GM12878 (cell line): ENCODE results near the gene CKAP5. TPM values are rescaled to one million over a fixed set of nuclear protein-coding genes. Genes with fewer than 3 reads are reported as not detected.

ENCODE experiments used
- ATAC-seq: fragments of 200-7000 bp; cut with Tn5 transposase; 3 replicates; pipeline ENCODE4 v1.9.1; 2020; ENCODE audit warnings: mild to moderate bottlenecking, moderate library complexity
- BruUV-seq: library from RNA; stranded (reverse); fragments of 400-500 nt; replicated peaks from 2 replicates; lab custom pipeline; 2021; lab: Mats Ljungman, UMichigan
- CTCF ChIA-PET: fragments of 300-600 bp; sonication (Branson Sonifier 250); formaldehyde crosslinking; extraction: SDS; loops from one replicate; lab custom pipeline; 2021; ENCODE audit warnings: inconsistent platforms; lab: Yijun Ruan, JAX
- POLR2A ChIA-PET: fragments of 350-600 bp; formaldehyde crosslinking; extraction: SDS; loops from one replicate; lab custom pipeline; 2021; ENCODE audit warnings: inconsistent platforms; lab: Charles Lee
- RAD21 ChIA-PET: fragments of 300-600 bp; sonication (Branson Sonifier 250); formaldehyde crosslinking; loops from one replicate; lab custom pipeline; 2023; ENCODE audit warnings: antibody characterized with exemption; ENCODE audit not compliant: unreplicated experiment; lab: Charles Lee
- SMC1A ChIA-PET: fragments of 300-600 bp; sonication (Branson Sonifier 250); formaldehyde crosslinking; loops from one replicate; lab custom pipeline; 2023; ENCODE audit not compliant: unreplicated experiment, uncharacterized antibody; lab: Charles Lee
- DNase-seq: peaks from one replicate; pipeline ENCODE4 v3.0.0-alpha.2; 2011; ENCODE audit warnings: low read depth, low spot score
- FAIRE-seq: peaks from 3 replicates; lab custom pipeline; 2011; peaks lifted over from hg19 to GRCh38; lab: Jason Lieb, UNC
- H2AFZ ChIP-seq: 2 replicates; pipeline ENCODE4 v1.6.0; 2011; ENCODE audit warnings: low read depth, low read length, control low read depth; ENCODE audit not compliant: control insufficient read depth
- H3K27ac ChIP-seq: 2 replicates; pipeline ENCODE4 v1.5.1; 2011; ENCODE audit warnings: control low read depth; ENCODE audit not compliant: control insufficient read depth, insufficient read depth
- H3K27me3 ChIP-seq, 2 experiments: replicated peaks in 1 of 2; 2 replicates each; pipeline versions ENCODE4 v1.6.0 to v1.6.1; 2011; ENCODE audit warnings: low read length in 1 of 2; ENCODE audit not compliant: control insufficient read depth in 2 of 2, insufficient read depth in 2 of 2
- H3K36me3 ChIP-seq, 2 experiments: 2 replicates each; pipeline ENCODE4 v1.5.1; 2011; ENCODE audit warnings: low read length in 1 of 2; ENCODE audit not compliant: control insufficient read depth in 2 of 2, insufficient read depth in 2 of 2
- H3K4me1 ChIP-seq: 2 replicates; pipeline ENCODE4 v1.6.1; 2011; ENCODE audit warnings: mild to moderate bottlenecking, low read length, moderate library complexity, mixed read lengths; ENCODE audit not compliant: control insufficient read depth, insufficient read depth
- H3K4me2 ChIP-seq: 2 replicates; pipeline ENCODE4 v1.6.0; 2011; ENCODE audit warnings: control low read depth; ENCODE audit not compliant: control insufficient read depth, insufficient read depth
- H3K4me3 ChIP-seq: fragments of 200-600 bp; sonication (generic); 2 replicates; pipeline ENCODE4 v1.5.1; 2016
- H3K79me2 ChIP-seq: 2 replicates; pipeline ENCODE4 v1.6.0; 2011; ENCODE audit warnings: low read length; ENCODE audit not compliant: control insufficient read depth, insufficient read depth
- H3K9ac ChIP-seq: 2 replicates; pipeline ENCODE4 v1.8.0; 2011; ENCODE audit warnings: low read length, control low read depth, mixed read lengths; ENCODE audit not compliant: control insufficient read depth, insufficient read depth
- H3K9me3 ChIP-seq: replicated peaks from 3 replicates; pipeline ENCODE4 v1.5.1; 2011; ENCODE audit warnings: mild to moderate bottlenecking, low read length; ENCODE audit not compliant: control insufficient read depth, insufficient read depth
- H4K20me1 ChIP-seq: 2 replicates; pipeline ENCODE4 v1.6.0; 2011; ENCODE audit not compliant: control insufficient read depth, insufficient read depth
- BHLHE40 ChIP-seq, 2 experiments: fragments of 450-650 bp in 1 of 2; IDR thresholded peaks; 2 replicates each; pipeline ENCODE4 v1.6.1; 2011 to 2017; ENCODE audit warnings: low read depth in 2 of 2, borderline replicate concordance in 1 of 2, improper control_type of control experiment in 1 of 2, low read length in 1 of 2, mild to moderate bottlenecking in 1 of 2
- CBX5 ChIP-seq: sonication (generic); IDR thresholded peaks from 2 replicates; pipeline ENCODE4 v1.6.1; 2016; ENCODE audit warnings: low read depth, moderate library complexity, mild to moderate bottlenecking, inconsistent platforms
- DPF2 ChIP-seq: fragments of 450-650 bp; IDR thresholded peaks from 2 replicates; pipeline ENCODE4 v1.6.1; 2017; ENCODE audit warnings: mild to moderate bottlenecking
- FOXK2 ChIP-seq: fragments of 450-650 bp; IDR thresholded peaks from 2 replicates; pipeline ENCODE4 v1.6.1; 2017; ENCODE audit warnings: mild to moderate bottlenecking, moderate library complexity
- HCFC1 ChIP-seq: fragments of 150-350 bp; IDR thresholded peaks from 2 replicates; pipeline ENCODE4 v1.6.1; 2014; ENCODE audit warnings: low read length
- MEF2A ChIP-seq: IDR thresholded peaks from 2 replicates; pipeline ENCODE4 v1.6.1; 2011; ENCODE audit warnings: low read depth, mild to moderate bottlenecking, low read length, moderate library complexity; ENCODE audit not compliant: insufficient read depth
- NRF1 ChIP-seq: conservative IDR thresholded peaks from 2 replicates; pipeline ENCODE4 v1.6.1; 2011; ENCODE audit warnings: mild to moderate bottlenecking, low read depth, low read length, improper control_type of control experiment
- POLR2A ChIP-seq: IDR thresholded peaks from 2 replicates; pipeline ENCODE4 v1.6.1; 2011; ENCODE audit warnings: low read depth, mild to moderate bottlenecking, low read length
- POLR2AphosphoS5 ChIP-seq: IDR thresholded peaks from 2 replicates; pipeline ENCODE4 v1.6.1; 2011; ENCODE audit warnings: mild to moderate bottlenecking, low read length, inconsistent platforms
- POU2F2 ChIP-seq: IDR thresholded peaks from 3 replicates; pipeline ENCODE4 v1.6.1; 2011; ENCODE audit warnings: low read depth, mild to moderate bottlenecking, low read length, borderline replicate concordance
- RBBP5 ChIP-seq: fragments of 200-600 bp; sonication (generic); conservative IDR thresholded peaks from 2 replicates; pipeline ENCODE4 v1.6.1; 2016
- RELB ChIP-seq: fragments of 450-650 bp; IDR thresholded peaks from 2 replicates; pipeline ENCODE4 v1.6.1; 2017; ENCODE audit warnings: low read depth, mild to moderate bottlenecking, moderate library complexity
- ZBED1 ChIP-seq: IDR thresholded peaks from 2 replicates; pipeline ENCODE4 v1.6.1; 2016; ENCODE audit warnings: borderline replicate concordance
- WGBS: methylation state at CpG from one replicate; pipeline ENCODE4 v1.1.6; 2016; ENCODE audit warnings: low lambda C conversion rate; ENCODE audit not compliant: insufficient replicate concordance, insufficient coverage; ENCODE audit errors: missing lambda C conversion rate; 5-methylcytosine and 5-hydroxymethylcytosine counted together
- in situ Hi-C: fragments of 300-500 bp; cut with MboI; formaldehyde crosslinking; loops from 9 replicates; pipeline ENCODE4 v1.14.3; 2018; ENCODE audit warnings: mixed read lengths
- intact Hi-C: fragments of 100-400 bp; cut with micrococcal nuclease; formaldehyde crosslinking; loops from one replicate; pipeline ENCODE4 v1.14.2; 2022; ENCODE audit not compliant: unreplicated experiment
- polyA plus RNA-seq, 11 experiments: library from polyadenylated mRNA; depleted of rRNA in 4 of 11; unstranded in 6 of 11; stranded (reverse) in 5 of 11; fragments of >200 nt; fragmentation: Nextera tagmentation in 4 of 11; fragmentation: Illumina TruSeq in 1 of 11; extraction: Ambion mirVana in 4 of 11; extraction: Trizol in 1 of 11; gene quantifications; 1 replicate in 1 of 11; 2 replicates in 10 of 11; pipeline versions ENCODE4 v1.2.1 to v1.2.3, GENCODE V29; 2011 to 2016; ENCODE audit warnings: inconsistent platforms in 2 of 11, missing spikeins in 2 of 11, low read depth in 1 of 11
- total RNA-seq, 4 experiments: library from RNA; depleted of rRNA in 3 of 4; stranded (reverse); fragments of >200 nt in 3 of 4; fragmentation: Illumina TruSeq in 1 of 4; extraction: Trizol in 1 of 4; gene quantifications; 2 replicates each; pipeline versions ENCODE4 v1.2.1 to v1.2.3, GENCODE V29; 2013 to 2021

CKAP5 gene
- total and polyA plus RNA-seq, 10 of the 15 experiments (the other 5 are each of a cell fraction or from before 2014, with no cell fraction given): 20.1 to 161 (median 79.8) TPM

GRCh38 chr11:46723359-46723680 lies 122.8 kb downstream of the CKAP5 start:
- in situ Hi-C loops: no loop called here
- FAIRE-seq: no peak
- no TSS peak for BruUV-seq

More at GRCh38 chr11:46723359-46723680, 122.8 kb downstream of the CKAP5 start:
- H3K4me2 ChIP-seq: no peak overlapping the region
- ChIA-PET RAD21 (no interaction called here), POLR2A (interaction anchor here (0.6 kb wide), 1 partner anchor 193 kb away, joined by 3 read pairs; no protein-coding TSS in a partner anchor), CTCF (no interaction called here), SMC1A (no interaction called here)
- H3K36me3 ChIP-seq: no peaks in the 10 kb centered on the region
- H3K4me1 ChIP-seq: no peaks in the 10 kb centered on the region; the same call in 1 of the 2 replicates
- no peaks in the 10 kb centered on the region for H3K9me3 ChIP-seq
- TF ChIP-seq POLR2AphosphoS5 (no peak), HCFC1 (no peak), ZBED1 (no peak), RBBP5 (no peak), POLR2A (no peak), RELB (no peak), DPF2 (no peak), BHLHE40 (IDR thresholded peaks at IDR 0.05; ENCODE audit: borderline replicate concordance in 1 of 2, low read depth in 2 of 2, low read length in 1 of 2) (no peak), CBX5 (no peak), NRF1 (no peak), MEF2A (no peak), FOXK2 (no peak), POU2F2 (no peak)
- H3K27me3 ChIP-seq: no peaks in the 10 kb centered on the region
- ATAC-seq (no peak), DNase-seq (no peak)
- no peak overlapping the region for H3K9ac ChIP-seq
- no peak overlapping the region for H3K27ac ChIP-seq
- H3K79me2 ChIP-seq: no peaks in the 10 kb centered on the region
- no peak overlapping the region for H2AFZ ChIP-seq
- intact Hi-C loops: no loop called here
- H4K20me1 ChIP-seq: no peaks in the 10 kb centered on the region
- WGBS: 67% methylated on average over 8 of the region's 8 CpGs
- H3K4me3 ChIP-seq: no peak overlapping the region
